AG04450 (cell line): ENCODE data around the gene EXOC4. TPM values are rescaled to one million over a fixed set of nuclear protein-coding genes. Genes with fewer than 3 reads are reported as not detected.

Experiments used
- CTCF ChIA-PET: fragments of 300-600, 350-600 bp; formaldehyde crosslinking; extraction: SDS; loops from one replicate; lab custom pipeline; 2022; ENCODE audit warnings: antibody characterized with exemption, inconsistent platforms; lab: Charles Lee
- POLR2A ChIA-PET: fragments of 350-600 bp; formaldehyde crosslinking; extraction: SDS; loops from one replicate; lab custom pipeline; 2021; ENCODE audit warnings: antibody characterized with exemption, inconsistent platforms; lab: Yijun Ruan, JAX
- DNase-seq: peaks from one replicate; pipeline ENCODE4 v3.0.0-alpha.2; 2011; ENCODE audit warnings: low read depth, low spot score
- H3K27ac ChIP-seq: one replicate; pipeline ENCODE4 v1.5.1; 2012; ENCODE audit warnings: low read depth, low read length, control low read depth
- H3K27me3 ChIP-seq: one replicate; pipeline ENCODE4 v1.6.0; 2012; ENCODE audit warnings: low read length; ENCODE audit not compliant: control insufficient read depth, insufficient read depth
- H3K4me3 ChIP-seq: 2 replicates; pipeline ENCODE4 v1.5.1; 2011; ENCODE audit warnings: mild to moderate bottlenecking, low read depth, low read length, control low read depth
- H3K9me3 ChIP-seq: 2 replicates; pipeline ENCODE4 v1.5.1; 2012; ENCODE audit warnings: low read length; ENCODE audit not compliant: control insufficient read depth, insufficient read depth
- polyA plus RNA-seq: library from polyadenylated mRNA; depleted of rRNA; stranded (reverse); fragments of >200 nt; gene quantifications from 2 replicates; pipeline ENCODE4 v1.2.3, GENCODE V29; 2011
- TF ChIP-seq, protein P1 (sequence below): IDR thresholded peaks from 2 replicates; pipeline ENCODE4 v1.5.1; 2011; ENCODE audit warnings: low read depth, low read length, control low read depth, inconsistent platforms

The EXOC4 gene
- polyA plus RNA-seq, 1 experiment = 73.5 TPM

DNA sequence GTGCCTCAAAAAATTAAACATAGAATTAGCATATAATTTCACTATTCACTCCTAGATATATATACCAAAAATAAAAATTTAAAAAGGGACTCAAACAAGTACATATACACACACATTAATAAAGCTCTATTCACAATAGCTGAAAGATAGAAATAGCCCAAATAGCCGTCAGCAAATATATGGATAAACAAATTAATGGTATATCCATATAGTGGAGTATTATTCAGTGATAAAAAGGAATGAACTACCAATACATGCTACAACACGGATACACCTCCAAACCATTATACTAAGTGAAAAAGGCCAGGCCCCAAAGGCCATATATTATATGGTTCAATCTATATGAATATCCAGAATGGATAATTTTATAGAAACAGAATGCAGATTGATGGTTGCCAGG is 459.7 kb downstream of the EXOC4 start:
- Histone ChIP-seq H3K4me3 (no peak overlapping the region), H3K27me3 (no peaks in the 10 kb centered on the region), H3K9me3 (no peaks in the 10 kb centered on the region; the same call in 1 of the 2 replicates), H3K27ac (no peak overlapping the region)
- ChIA-PET POLR2A (no interaction called here), CTCF (no interaction called here)
- TF ChIP-seq, protein P1, sequence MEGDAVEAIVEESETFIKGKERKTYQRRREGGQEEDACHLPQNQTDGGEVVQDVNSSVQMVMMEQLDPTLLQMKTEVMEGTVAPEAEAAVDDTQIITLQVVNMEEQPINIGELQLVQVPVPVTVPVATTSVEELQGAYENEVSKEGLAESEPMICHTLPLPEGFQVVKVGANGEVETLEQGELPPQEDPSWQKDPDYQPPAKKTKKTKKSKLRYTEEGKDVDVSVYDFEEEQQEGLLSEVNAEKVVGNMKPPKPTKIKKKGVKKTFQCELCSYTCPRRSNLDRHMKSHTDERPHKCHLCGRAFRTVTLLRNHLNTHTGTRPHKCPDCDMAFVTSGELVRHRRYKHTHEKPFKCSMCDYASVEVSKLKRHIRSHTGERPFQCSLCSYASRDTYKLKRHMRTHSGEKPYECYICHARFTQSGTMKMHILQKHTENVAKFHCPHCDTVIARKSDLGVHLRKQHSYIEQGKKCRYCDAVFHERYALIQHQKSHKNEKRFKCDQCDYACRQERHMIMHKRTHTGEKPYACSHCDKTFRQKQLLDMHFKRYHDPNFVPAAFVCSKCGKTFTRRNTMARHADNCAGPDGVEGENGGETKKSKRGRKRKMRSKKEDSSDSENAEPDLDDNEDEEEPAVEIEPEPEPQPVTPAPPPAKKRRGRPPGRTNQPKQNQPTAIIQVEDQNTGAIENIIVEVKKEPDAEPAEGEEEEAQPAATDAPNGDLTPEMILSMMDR = no peak
- no peak for DNase-seq

DNA sequence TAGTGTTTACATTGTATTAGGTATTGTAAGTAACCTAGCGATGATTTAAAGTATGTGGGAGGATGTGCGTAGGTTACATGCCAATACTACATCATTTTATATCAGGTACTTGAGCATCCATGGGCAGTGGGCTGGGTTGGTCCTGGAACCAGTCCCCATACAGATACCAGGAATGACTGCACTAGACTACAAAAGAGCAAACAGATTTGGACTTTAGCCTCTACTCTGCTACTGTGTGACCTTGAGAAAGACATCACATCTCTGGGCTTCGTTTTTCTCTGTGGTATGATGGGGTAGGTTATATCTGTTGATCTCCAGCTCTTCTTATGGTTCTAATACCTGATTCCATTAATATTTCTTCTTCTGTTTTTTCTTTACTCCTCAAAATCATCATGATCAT is 461.8 kb downstream of the EXOC4 start:
- ChIA-PET POLR2A (no interaction called here), CTCF (no interaction called here)
- no peak overlapping the region for H3K27ac ChIP-seq
- TF ChIP-seq, protein P1 = no peak
- H3K9me3 ChIP-seq = no peaks in the 10 kb centered on the region; the same call in 1 of the 2 replicates
- no peak overlapping the region for H3K4me3 ChIP-seq
- H3K27me3 ChIP-seq = no peaks in the 10 kb centered on the region
- no peak for DNase-seq

DNA sequence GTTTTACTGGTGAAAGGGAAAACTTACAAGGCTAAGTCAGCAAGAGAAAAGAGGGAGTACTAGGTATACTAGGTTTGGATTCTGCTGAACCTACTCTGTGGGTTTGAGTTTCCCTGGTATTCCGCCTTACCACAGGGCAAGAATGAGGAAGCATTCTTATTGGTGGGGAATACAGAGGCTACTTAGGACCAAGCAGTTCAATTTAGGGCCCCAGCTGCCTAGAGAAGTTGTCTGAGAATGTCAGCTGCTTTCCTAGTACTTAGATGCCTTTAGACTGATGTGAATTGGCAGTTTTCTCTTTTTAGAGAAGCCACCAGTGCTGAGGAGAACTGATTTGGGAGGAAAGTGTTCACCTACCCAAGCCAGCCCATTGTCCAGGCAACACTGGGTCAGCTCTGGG is 465.3 kb downstream of the EXOC4 start:
- H3K27me3 ChIP-seq = no peaks in the 10 kb centered on the region
- CTCF ChIA-PET = no interaction called here
- TF ChIP-seq, protein P1 = no peak
- no peak overlapping the region for H3K27ac ChIP-seq
- POLR2A ChIA-PET = no interaction called here
- H3K9me3 ChIP-seq = no peaks in the 10 kb centered on the region
- no peak overlapping the region for H3K4me3 ChIP-seq
- no peak for DNase-seq

DNA sequence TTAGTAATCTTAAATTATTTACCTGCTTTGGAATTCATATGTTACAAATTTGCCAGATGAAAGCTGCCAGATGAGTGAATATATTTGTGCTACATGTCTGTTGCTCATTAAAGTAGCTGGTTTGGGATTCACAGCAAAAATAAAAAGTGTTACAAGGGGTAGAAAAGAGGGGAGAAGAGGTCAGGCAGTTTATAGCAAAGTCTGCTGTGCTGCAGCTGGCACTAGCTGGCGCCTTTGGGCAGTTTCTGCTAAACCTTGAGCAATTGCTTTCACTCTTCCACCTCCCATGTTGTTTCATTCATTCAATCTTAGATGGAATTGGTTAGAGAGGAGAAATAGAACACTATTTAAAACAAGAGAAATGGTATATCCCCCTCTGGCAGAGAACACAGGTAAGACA is 470.2 kb downstream of the EXOC4 start:
- ChIA-PET POLR2A (interaction anchor here (0.6 kb wide), 1 partner anchor 130 kb away, joined by 5 read pairs; no protein-coding TSS in a partner anchor), CTCF (no interaction called here)
- Histone ChIP-seq H3K27me3 (no peaks in the 10 kb centered on the region), H3K4me3 (no peak overlapping the region), H3K9me3 (no peaks in the 10 kb centered on the region), H3K27ac (no peak overlapping the region)
- TF ChIP-seq, protein P1 = no peak
- no peak for DNase-seq

DNA sequence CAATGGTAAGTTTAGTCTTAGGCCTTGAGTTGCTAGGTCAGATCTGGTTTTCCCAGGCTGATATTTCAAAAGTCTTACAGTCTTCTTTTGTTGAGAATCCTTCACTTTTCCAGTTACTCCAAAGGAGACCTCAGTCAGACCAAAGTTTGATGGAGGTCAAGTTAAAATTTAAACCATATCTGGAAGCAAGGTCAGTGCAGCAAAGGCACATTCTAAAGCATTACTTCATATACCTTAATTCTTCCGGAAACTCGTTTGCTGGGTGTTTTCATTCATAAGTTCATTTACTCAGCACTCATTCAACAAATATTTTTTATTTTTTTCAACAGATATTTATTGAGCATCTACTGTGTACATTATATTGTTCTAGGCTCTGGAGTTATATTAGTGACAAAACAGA is 471.3 kb downstream of the EXOC4 start:
- TF ChIP-seq, protein P1 = no peak
- DNase-seq = no peak
- Histone ChIP-seq H3K27me3 (no peaks in the 10 kb centered on the region), H3K4me3 (no peak overlapping the region), H3K9me3 (no peaks in the 10 kb centered on the region), H3K27ac (no peak overlapping the region)
- ChIA-PET CTCF (no interaction called here), POLR2A (no interaction called here)
